GM08714 (cell line): ENCODE data around the gene APC.
"Not testable (repeated sequence)": the region's sequence is repeated elsewhere in the genome, so short reads cannot be mapped to it uniquely, and the experiment has no call there.

Source experiments
- H3K4me3 ChIP-seq: fragments of 200-500 bp; sonication (Bioruptor generic); 2 replicates; pipeline ENCODE4 v1.5.1; 2014; ENCODE audit warnings: mild to moderate bottlenecking, low read length, inconsistent platforms
- ZNF274 ChIP-seq: IDR thresholded peaks from 2 replicates; pipeline ENCODE4 v1.6.1; 2012; ENCODE audit warnings: mild to moderate bottlenecking, low read depth, low read length

APC gene

GRCh38 chr5:112706446-112707016, 31.2 kb upstream of the APC start:
- H3K4me3 ChIP-seq: no peak overlapping the region
- TF ChIP-seq ZNF274: no peak

DNA sequence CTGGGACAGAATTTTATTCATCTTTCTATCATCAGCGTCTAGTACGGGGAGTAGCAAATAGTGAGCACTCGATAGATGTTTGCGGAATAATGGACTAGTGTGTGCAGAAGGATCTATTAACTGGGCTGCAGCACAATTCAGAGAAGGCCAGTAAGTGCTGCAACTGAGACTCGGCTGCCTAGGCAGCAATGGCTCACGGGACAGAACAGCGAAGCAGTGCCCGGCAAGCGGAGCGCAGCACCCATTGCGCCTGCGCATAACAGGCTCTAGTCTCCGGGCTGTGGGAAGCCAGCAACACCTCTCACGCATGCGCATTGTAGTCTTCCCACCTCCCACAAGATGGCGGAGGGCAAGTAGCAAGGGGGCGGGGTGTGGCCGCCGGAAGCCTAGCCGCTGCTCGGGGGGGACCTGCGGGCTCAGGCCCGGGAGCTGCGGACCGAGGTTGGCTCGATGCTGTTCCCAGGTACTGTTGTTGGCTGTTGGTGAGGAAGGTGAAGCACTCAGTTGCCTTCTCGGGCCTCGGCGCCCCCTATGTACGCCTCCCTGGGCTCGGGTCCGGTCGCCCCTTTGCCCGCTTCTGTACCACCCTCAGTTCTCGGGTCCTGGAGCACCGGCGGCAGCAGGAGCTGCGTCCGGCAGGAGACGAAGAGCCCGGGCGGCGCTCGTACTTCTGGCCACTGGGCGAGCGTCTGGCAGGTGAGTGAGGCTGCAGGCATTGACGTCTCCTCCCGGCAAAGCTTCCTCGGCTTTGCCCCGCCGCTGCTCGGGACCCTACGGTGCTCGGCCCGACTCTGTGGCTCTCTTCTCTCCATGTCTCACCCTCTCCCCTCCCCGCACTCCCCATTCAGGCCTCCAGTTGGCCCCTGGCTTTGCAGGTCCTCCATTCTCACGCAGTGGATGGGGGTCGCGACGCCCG, 30.2 kb upstream of the APC start:
- TF ChIP-seq ZNF274: no peak
- H3K4me3 ChIP-seq: peak overlapping the region; percentile 76

GRCh38 chr5:112708103-112708622, 29.5 kb upstream of the APC start:
- TF ChIP-seq ZNF274: no peak
- H3K4me3 ChIP-seq: peak overlapping the region; percentile 76

- no peak overlapping the region for H3K4me3 ChIP-seq
- no peak for TF ChIP-seq ZNF274
Measured at GRCh38 chr5:112709416-112709815, 28.3 kb upstream of the APC start.

GRCh38 chr5:112710896-112711295, 26.8 kb upstream of the APC start:
- no peak for TF ChIP-seq ZNF274
- H3K4me3 ChIP-seq: no peak overlapping the region

- no peak overlapping the region for H3K4me3 ChIP-seq
- TF ChIP-seq ZNF274: no peak
Measured at GRCh38 chr5:112711436-112711835, 26.2 kb upstream of the APC start.

DNA sequence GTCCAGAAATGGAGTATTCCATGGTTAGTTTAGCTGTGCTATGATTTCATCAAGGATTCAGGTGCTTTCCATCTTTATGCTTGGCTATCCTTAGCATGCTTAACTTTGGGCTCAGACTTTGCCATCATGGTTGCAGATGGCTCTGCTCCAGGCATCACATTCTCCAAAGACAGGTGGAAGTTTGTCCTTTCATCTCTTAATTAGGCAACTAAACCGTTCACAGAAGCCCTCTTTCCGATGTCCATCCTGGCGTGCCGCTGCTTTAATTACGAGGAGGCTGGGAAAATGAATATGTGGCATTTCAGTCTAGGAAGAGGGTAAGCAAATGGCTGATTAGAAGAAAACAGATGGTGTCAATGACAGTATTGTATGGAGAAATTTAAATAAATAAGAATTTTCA, 24.5 kb upstream of the APC start:
- no peak overlapping the region for H3K4me3 ChIP-seq
- TF ChIP-seq ZNF274: no peak

DNA sequence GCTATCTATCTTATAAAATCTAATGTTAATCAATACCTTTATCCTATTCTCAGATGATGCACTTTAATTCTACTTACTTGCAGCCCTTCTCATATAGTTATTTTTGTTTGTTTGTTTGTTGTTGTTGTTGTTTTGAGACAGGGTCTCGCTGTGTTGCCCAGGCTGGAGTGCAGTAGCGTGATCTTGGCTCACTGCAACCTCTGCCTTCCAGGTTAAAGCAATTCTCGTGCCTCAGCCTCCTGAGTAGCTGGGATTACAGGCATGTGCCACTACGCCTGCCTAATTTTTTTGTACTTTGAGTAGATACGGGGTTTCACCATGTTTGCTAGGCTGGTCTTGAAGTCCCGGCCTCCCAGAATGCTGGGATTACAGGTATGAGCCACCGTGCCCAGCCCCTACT, 20.8 kb upstream of the APC start:
- not testable (repeated sequence) for H3K4me3 ChIP-seq

DNA sequence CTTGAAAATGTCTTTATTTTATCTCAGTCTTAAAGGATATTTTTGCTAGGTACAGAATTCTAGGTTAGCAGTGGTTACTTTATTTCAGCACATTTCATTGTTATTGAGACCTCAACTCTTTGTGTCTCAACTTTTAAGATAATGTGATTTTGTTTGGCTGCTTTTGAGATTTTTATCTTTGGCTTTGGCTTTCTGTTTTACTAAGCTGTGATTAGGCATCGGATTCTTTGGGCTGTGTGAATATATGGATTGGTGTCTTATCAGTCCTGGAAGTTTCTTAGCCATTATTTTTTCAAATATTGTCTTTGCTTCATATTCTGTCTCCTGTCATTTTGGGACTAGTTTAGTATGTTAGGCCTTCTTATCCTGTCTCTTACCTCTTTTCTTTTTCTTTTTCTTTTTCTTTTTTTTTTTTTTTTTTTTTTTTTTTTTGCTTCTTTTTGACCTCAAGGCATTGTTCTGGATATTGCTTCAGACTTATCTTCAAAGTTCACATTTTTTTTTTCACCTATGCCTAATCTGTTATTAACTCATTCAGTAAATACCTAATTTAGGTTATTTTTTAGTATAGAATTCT, 20.1 kb upstream of the APC start:
- H3K4me3 ChIP-seq: no peak overlapping the region
- no peak for TF ChIP-seq ZNF274

DNA sequence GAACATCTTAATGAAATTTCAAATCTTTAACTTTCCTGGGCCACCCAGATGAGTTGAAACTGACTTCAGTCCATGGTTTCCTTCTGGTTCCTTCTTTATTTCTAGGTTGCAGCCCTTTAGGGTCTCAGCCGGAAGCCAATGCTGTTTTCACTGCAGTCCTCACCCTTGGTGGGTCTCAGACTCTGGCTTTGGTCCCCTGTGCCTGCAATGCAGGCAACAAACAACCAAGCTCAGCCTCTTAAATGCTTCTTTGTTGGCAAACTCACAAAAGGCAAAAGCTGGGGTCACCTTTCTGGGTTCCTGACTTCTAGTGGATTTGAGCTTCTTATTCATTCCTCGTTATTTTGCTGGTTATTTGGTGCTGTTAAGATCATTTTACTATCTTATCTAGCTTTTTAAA, 19.3 kb upstream of the APC start:
- no peak for TF ChIP-seq ZNF274
- no peak overlapping the region for H3K4me3 ChIP-seq

GRCh38 chr5:112720576-112720975, 17.1 kb upstream of the APC start:
- TF ChIP-seq ZNF274: no peak
- no peak overlapping the region for H3K4me3 ChIP-seq

DNA sequence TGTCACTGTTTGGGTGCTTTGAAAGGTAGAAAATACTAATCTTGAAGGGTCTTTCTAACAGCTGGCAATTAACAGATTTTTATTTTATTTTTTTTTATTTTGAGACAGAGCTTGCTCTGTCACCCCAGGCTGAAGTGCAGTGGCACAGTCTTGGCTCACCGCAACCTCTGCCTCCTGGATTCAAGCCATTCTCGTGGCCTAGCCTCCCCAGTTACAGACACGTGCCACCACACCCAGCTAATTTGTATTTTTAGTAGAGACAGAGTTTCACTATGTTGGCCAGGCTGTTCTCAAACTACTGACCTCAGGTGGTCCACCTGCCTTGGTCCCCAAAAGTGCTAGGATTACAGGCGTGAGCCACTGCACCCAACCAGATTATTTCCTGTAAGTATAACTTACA, 12.8 kb upstream of the APC start:
- TF ChIP-seq ZNF274: no peak
- no peak overlapping the region for H3K4me3 ChIP-seq

DNA sequence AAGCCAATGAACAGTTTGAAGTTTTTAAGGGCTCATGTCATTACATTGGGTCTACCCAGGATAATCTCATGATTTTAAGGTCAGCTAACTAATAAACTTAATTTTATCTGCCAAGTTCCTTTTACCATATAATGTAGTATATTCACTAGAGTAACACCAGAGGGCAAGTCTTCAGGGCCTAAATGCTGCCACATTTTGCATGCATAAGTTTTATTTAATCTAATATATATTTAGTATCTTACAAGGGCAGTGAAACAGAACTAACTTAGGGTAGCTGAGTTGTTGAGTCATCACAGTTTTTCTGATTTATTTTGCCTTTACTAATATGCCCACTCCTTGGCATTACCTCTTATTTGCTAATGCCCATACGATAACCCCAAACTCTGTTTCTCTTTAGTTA, 8.1 kb upstream of the APC start:
- H3K4me3 ChIP-seq: no peak overlapping the region
- TF ChIP-seq ZNF274: no peak

DNA sequence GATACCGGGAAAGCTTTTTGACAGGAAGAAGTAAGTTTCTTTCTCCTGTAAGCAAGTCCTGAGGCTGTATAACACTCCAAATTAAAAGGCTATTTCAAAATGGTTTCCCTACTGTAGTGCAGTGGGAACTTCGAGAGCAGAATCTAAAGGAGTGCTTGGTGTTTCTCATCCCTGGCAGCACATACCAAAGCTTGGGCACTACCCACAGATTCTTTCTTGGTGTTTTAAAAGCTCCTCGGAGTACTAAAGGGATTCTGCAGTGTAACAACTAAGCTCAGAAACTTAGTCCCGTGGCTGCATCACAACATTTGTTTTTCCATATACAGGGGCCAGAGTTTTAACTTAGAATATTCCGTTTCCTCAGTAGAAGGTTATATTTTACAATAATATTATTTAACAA, 5.6 kb upstream of the APC start:
- no peak for TF ChIP-seq ZNF274
- no peak overlapping the region for H3K4me3 ChIP-seq

GRCh38 chr5:112733586-112733985, 4.1 kb upstream of the APC start:
- TF ChIP-seq ZNF274: no peak
- H3K4me3 ChIP-seq: no peak overlapping the region
